ENCODE data around the gene ST7L. TPM values are rescaled to one million over a fixed set of nuclear protein-coding genes. Genes with fewer than 3 reads are reported as not detected.
"Not testable (repeated sequence)": the region's sequence is repeated elsewhere in the genome, so short reads cannot be mapped to it uniquely, and the experiment has no call there.

The ST7L gene
- total and polyA plus RNA-seq, 7 donors = 9.0 to 13.7 (median 12.1) TPM

- no peaks in the 10 kb centered on the region for H3K9me3 ChIP-seq
- H3K4me3 ChIP-seq = no peak overlapping the region
- DNase-seq = no peak
- H3K36me3 ChIP-seq (ENCODE audit: insufficient read depth in 1 of 2, low read depth in 1 of 2) = no peaks in the 10 kb centered on the region
- H3K4me1 ChIP-seq = peaks cover under 1% of the 10 kb centered on the region
- no peak for ATAC-seq
- no peak overlapping the region for H3K27ac ChIP-seq
- H3K27me3 ChIP-seq (ENCODE audit: insufficient read depth in 3 of 3, low read length in 2 of 3) = peaks cover 0 to 6% (median 0%) of the 10 kb centered on the region in 3 donors
- TF ChIP-seq, protein P1, sequence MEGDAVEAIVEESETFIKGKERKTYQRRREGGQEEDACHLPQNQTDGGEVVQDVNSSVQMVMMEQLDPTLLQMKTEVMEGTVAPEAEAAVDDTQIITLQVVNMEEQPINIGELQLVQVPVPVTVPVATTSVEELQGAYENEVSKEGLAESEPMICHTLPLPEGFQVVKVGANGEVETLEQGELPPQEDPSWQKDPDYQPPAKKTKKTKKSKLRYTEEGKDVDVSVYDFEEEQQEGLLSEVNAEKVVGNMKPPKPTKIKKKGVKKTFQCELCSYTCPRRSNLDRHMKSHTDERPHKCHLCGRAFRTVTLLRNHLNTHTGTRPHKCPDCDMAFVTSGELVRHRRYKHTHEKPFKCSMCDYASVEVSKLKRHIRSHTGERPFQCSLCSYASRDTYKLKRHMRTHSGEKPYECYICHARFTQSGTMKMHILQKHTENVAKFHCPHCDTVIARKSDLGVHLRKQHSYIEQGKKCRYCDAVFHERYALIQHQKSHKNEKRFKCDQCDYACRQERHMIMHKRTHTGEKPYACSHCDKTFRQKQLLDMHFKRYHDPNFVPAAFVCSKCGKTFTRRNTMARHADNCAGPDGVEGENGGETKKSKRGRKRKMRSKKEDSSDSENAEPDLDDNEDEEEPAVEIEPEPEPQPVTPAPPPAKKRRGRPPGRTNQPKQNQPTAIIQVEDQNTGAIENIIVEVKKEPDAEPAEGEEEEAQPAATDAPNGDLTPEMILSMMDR (IDR thresholded peaks at IDR 0.05) = no peak
- intact Hi-C loops (cut with DNase I) = no loop called here
- WGBS, 3 donors = 54 to 74% (median 68%) methylated on average over 4 to 5 of the region's 5 CpGs
Observed at GRCh38 chr1:112496290-112496689, 122.7 kb downstream of the ST7L start.

DNA sequence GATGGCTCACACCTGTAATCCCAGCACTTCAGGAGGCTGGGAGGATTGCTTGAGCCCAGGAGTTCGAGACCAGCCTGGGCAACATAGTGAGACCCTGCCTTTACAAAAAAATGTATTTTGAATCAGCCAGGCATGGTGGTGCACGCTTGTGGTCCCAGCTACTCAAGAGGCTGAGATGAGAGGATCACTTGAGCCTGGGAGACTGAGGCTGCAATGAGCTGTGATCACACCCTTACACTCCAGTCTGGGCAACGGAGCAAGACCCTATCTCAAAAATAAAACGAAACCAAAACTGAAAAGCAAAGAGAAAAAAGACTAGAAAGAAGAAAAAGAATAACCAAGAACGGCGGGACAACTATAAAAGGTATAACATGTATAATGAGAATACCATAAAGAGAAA lies 125.6 kb downstream of the ST7L start:
- no peak overlapping the region for H3K4me3 ChIP-seq
- no peak for ATAC-seq
- no peaks in the 10 kb centered on the region for H3K27me3 ChIP-seq (ENCODE audit: insufficient read depth in 3 of 3, low read length in 2 of 3)
- no peaks in the 10 kb centered on the region for H3K9me3 ChIP-seq
- H3K4me1 ChIP-seq = no peaks in the 10 kb centered on the region
- H3K27ac ChIP-seq = no peak overlapping the region
- 78 to 93% (median 80%) methylated on average over 6 of the region's 6 CpGs for WGBS, 3 donors
- TF ChIP-seq, protein P1 (IDR thresholded peaks at IDR 0.05) = no peak
- H3K36me3 ChIP-seq (ENCODE audit: insufficient read depth in 1 of 2, low read depth in 1 of 2) = no peaks in the 10 kb centered on the region
- no peak for DNase-seq
- intact Hi-C loops (cut with DNase I) = no loop called here

DNA sequence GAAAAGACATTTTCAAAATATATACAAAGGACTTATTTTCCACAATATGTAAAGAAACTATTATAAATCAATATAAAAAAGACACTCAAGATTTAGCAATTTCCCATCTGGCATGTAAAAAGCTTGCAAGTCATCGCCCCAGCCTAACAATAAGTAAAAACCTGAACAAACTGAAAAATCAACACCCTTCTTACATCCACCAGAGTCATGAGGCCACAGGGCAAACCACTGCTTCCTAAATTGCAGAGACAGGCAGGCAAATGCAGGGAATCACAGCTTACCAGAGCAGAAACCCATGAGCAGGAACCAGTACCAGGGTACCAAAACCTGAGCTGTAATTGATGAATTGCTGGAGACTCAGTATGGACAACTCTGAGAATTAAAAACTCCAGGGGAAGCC lies 126.9 kb downstream of the ST7L start:
- TF ChIP-seq, protein P1 (IDR thresholded peaks at IDR 0.05) = no peak
- no peak for ATAC-seq
- Histone ChIP-seq H3K4me3 (no peak overlapping the region), H3K9me3 (no peaks in the 10 kb centered on the region), H3K27ac (no peak overlapping the region), H3K27me3 (ENCODE audit: insufficient read depth in 3 of 3, low read length in 2 of 3) (no peaks in the 10 kb centered on the region), H3K4me1 (no peaks in the 10 kb centered on the region), H3K36me3 (ENCODE audit: insufficient read depth in 1 of 2, low read depth in 1 of 2) (no peaks in the 10 kb centered on the region)
- 87 to 88% (median 87%) methylated on average over 1 of the region's 1 CpG for WGBS, 3 donors
- intact Hi-C loops (cut with DNase I) = no loop called here
- no peak for DNase-seq

DNA sequence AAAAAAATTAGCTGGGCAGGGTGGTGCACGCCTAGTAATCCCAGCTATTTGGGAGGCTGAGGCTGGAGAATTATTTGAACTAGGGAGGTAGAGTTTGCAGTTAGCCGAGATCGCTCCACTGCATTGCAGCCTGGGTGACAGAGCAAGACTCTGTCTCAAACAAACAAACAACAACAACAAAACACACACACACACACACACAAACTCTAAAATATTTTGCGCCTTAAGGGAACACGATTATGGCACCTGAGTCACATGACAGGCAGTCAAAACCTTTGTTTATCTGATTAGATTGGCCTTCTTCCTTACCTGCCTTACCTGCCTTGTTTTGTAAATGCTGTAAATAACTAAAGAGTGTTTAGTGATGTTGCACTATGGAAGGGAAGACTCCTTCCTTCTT lies 130.8 kb downstream of the ST7L start:
- Histone ChIP-seq H3K27me3 (ENCODE audit: insufficient read depth in 3 of 3, low read length in 2 of 3) (no peaks in the 10 kb centered on the region), H3K4me1 (no peaks in the 10 kb centered on the region), H3K36me3 (ENCODE audit: insufficient read depth in 1 of 2, low read depth in 1 of 2) (no peaks in the 10 kb centered on the region), H3K9me3 (no peaks in the 10 kb centered on the region), H3K4me3 (no peak overlapping the region), H3K27ac (no peak overlapping the region)
- DNase-seq (no peak), ATAC-seq (no peak)
- intact Hi-C loops (cut with DNase I) = no loop called here
- TF ChIP-seq, protein P1 (IDR thresholded peaks at IDR 0.05) = no peak
- 93 to 96% (median 94%) methylated on average over 5 of the region's 5 CpGs for WGBS, 3 donors

DNA sequence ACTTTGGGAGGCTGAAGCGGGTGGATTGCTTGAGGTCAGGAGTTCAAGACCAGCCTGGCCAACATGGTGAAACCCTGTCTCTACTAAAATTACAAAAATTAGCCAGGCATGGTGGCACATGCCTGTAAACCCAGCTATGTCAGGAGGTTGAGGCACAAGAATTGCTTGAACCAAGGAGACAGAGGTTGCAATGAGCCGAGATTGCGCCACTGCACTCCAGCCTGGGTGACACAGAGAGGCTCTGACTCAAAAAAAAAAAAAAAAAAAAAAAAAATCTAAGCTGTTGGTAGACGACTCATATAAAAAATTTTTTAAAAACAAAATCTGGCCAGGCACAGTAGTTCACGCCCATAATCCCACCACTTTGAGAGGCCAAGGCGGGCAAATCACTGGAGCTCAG lies 131.3 kb downstream of the ST7L start:
- intact Hi-C loops (cut with DNase I); H3K36me3 ChIP-seq (ENCODE audit: insufficient read depth in 1 of 2, low read depth in 1 of 2); H3K4me3 ChIP-seq; DNase-seq; ATAC-seq; H3K9me3 ChIP-seq; H3K4me1 ChIP-seq; H3K27ac ChIP-seq; H3K27me3 ChIP-seq (ENCODE audit: insufficient read depth in 3 of 3, low read length in 2 of 3): not testable (repeated sequence)
- 77 to 88% (median 86%) methylated on average over 6 of the region's 6 CpGs for WGBS, 3 donors

DNA sequence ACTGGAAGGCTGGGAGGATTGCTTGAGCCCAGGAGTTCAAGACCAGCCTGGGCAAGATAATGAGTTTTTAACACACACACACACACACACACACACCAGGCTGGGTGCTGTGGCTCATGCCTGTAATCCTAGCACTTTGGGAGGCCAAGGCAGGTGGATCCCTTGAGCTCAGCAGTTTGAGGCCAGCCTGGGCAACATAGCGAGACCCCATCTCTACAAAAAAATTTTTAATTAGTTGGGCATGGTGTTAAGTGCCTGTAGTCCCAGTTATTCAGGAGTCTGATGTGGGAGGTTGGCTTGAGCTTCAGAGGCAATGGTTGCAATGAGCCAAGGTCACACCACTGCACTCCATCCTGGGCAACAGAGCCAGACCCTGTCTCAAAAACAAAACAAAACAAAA lies 132.9 kb downstream of the ST7L start:
- H3K27me3 ChIP-seq (ENCODE audit: insufficient read depth in 3 of 3, low read length in 2 of 3); intact Hi-C loops (cut with DNase I); H3K27ac ChIP-seq; H3K36me3 ChIP-seq (ENCODE audit: insufficient read depth in 1 of 2, low read depth in 1 of 2); H3K4me3 ChIP-seq; DNase-seq; ATAC-seq; H3K4me1 ChIP-seq; H3K9me3 ChIP-seq: not testable (repeated sequence)
- WGBS, 3 donors = 85 to 96% (median 88%) methylated on average over 1 of the region's 1 CpG
